ENCODE measurements around the gene PDXK.
A peak's percentile ranks its signal among the peaks of the same experiment; 100 is the strongest.

The PDXK gene

GRCh38 chr21:43763901-43764523, 45.1 kb downstream of the PDXK start:
- Histone ChIP-seq H3K4me3 (ENCODE audit: low read depth in 1 of 2, low read length in 1 of 2) (no peak overlapping the region), H3K36me3 (peaks cover 66% of the 10 kb centered on the region), H3K27me3 (peaks cover 13% of the 10 kb centered on the region), H3K27ac (peak overlapping the region; percentile 31), H3K4me1 (ENCODE audit: control insufficient read depth in 1 of 2, insufficient read depth in 1 of 2, low read depth in 1 of 2, low read length in 1 of 2) (peaks cover 7% of the 10 kb centered on the region in 2 experiments), H3K9me3 (no peaks in the 10 kb centered on the region)
- no peak for TF ChIP-seq CTCF (IDR thresholded peaks at IDR 0.05)

- Histone ChIP-seq H3K36me3 (peaks cover 57% of the 10 kb centered on the region), H3K4me1 (ENCODE audit: control insufficient read depth in 1 of 2, insufficient read depth in 1 of 2, low read depth in 1 of 2, low read length in 1 of 2) (peaks cover 7% of the 10 kb centered on the region in 2 experiments), H3K4me3 (ENCODE audit: low read depth in 1 of 2, low read length in 1 of 2) (no peak overlapping the region), H3K9me3 (no peaks in the 10 kb centered on the region), H3K27ac (peak overlapping the region; percentile 31), H3K27me3 (peaks cover 18% of the 10 kb centered on the region)
- no peak for TF ChIP-seq CTCF (IDR thresholded peaks at IDR 0.05)
Measured at GRCh38 chr21:43764576-43765495, 45.9 kb downstream of the PDXK start.

- H3K27me3 ChIP-seq, result peaks cover 18% of the 10 kb centered on the region
- H3K4me1 ChIP-seq (ENCODE audit: control insufficient read depth in 1 of 2, insufficient read depth in 1 of 2, low read depth in 1 of 2, low read length in 1 of 2), result peaks cover 7% of the 10 kb centered on the region in 2 experiments
- no peaks in the 10 kb centered on the region for H3K9me3 ChIP-seq
- H3K36me3 ChIP-seq, result peaks cover 37% of the 10 kb centered on the region
- H3K27ac ChIP-seq, result no peak overlapping the region
- TF ChIP-seq CTCF (IDR thresholded peaks at IDR 0.05), result no peak
- H3K4me3 ChIP-seq (ENCODE audit: low read depth in 1 of 2, low read length in 1 of 2), result no peak overlapping the region
Measured at GRCh38 chr21:43766734-43767497, 48.0 kb downstream of the PDXK start.

GRCh38 chr21:43767498-43767983, 48.6 kb downstream of the PDXK start:
- Histone ChIP-seq H3K27me3 (peaks cover 18% of the 10 kb centered on the region), H3K36me3 (peaks cover 31% of the 10 kb centered on the region), H3K4me3 (ENCODE audit: low read depth in 1 of 2, low read length in 1 of 2) (no peak overlapping the region), H3K27ac (no peak overlapping the region), H3K4me1 (ENCODE audit: control insufficient read depth in 1 of 2, insufficient read depth in 1 of 2, low read depth in 1 of 2, low read length in 1 of 2) (peaks cover 7% of the 10 kb centered on the region in 2 experiments), H3K9me3 (no peaks in the 10 kb centered on the region)
- no peak for TF ChIP-seq CTCF (IDR thresholded peaks at IDR 0.05)
